ENCODE data around the gene SLC14A1. TPM values are rescaled to one million over a fixed set of nuclear protein-coding genes. Genes with fewer than 3 reads are reported as not detected.

SLC14A1 gene
- total and polyA plus RNA-seq, 10 of the 15 experiments (the other 5 are each of a cell fraction or from before 2014, with no cell fraction given), result 0.06 to 0.67 (median 0.10) TPM; not detected in 2

DNA sequence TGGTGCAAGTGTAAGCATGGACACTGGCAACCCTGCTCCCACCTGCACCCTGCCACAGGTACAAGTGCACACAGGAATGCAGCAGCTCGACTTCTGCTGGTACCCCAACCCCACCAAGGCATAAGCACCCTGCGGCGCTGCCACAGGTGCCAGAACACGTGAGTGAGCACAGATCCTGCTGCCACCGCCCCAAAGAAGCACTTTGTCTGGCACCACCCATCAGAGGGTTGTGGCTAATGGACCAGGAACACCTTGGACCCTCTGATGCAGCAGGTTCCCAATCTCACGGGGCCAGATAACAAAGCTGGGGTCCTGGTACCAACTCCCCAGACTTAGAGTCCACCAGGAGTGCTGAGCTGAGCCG, 32.2 kb upstream of the SLC14A1 start (continued):
- TF ChIP-seq CBX3 (IDR thresholded peaks at IDR 0.05; ENCODE audit: borderline replicate concordance, low read depth), result no peak
- TF ChIP-seq, protein P1, sequence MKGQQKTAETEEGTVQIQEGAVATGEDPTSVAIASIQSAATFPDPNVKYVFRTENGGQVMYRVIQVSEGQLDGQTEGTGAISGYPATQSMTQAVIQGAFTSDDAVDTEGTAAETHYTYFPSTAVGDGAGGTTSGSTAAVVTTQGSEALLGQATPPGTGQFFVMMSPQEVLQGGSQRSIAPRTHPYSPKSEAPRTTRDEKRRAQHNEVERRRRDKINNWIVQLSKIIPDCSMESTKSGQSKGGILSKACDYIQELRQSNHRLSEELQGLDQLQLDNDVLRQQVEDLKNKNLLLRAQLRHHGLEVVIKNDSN (IDR thresholded peaks at IDR 0.05; ENCODE audit: borderline replicate concordance, extremely low read length, insufficient read depth, low read depth, low read length), result no peak

- no peak for TF ChIP-seq JUND (IDR thresholded peaks at IDR 0.05; ENCODE audit: low read depth, low read length)
- BruUV-seq (replicated peaks), result no TSS peak
- RAD21 ChIA-PET (ENCODE audit: unreplicated experiment), result no interaction called here
Measured at GRCh38 chr18:45702708-45703265, 21.2 kb upstream of the SLC14A1 start.

GRCh38 chr18:45708831-45709230, 15.2 kb upstream of the SLC14A1 start:
- intact Hi-C loops (cut with micrococcal nuclease; ENCODE audit: unreplicated experiment), result no loop called here

More at GRCh38 chr18:45702708-45703265, 21.2 kb upstream of the SLC14A1 start:
- Histone ChIP-seq H3K36me3 (ENCODE audit: control insufficient read depth in 2 of 2, insufficient read depth in 2 of 2, low read length in 1 of 2) (no peaks in the 10 kb centered on the region), H3K9ac (ENCODE audit: control insufficient read depth, insufficient read depth, low read length) (no peak overlapping the region), H3K4me1 (ENCODE audit: control insufficient read depth, insufficient read depth, low read length) (no peaks in the 10 kb centered on the region), H3K4me2 (ENCODE audit: control insufficient read depth, insufficient read depth) (no peak overlapping the region), H2AFZ (ENCODE audit: control insufficient read depth, low read depth, low read length) (no peak overlapping the region), H3K4me3 (no peak overlapping the region), H3K9me3 (replicated peaks; ENCODE audit: control insufficient read depth, insufficient read depth, low read length) (peaks cover 5% of the 10 kb centered on the region; the same call in 2 of the 3 replicates), H3K27me3 (replicated peaks in 1 of 2; ENCODE audit: control insufficient read depth in 2 of 2, insufficient read depth in 2 of 2, low read length in 1 of 2) (no peaks in the 10 kb centered on the region), H3K79me2 (ENCODE audit: control insufficient read depth, insufficient read depth, low read length) (no peaks in the 10 kb centered on the region), H3K27ac (ENCODE audit: control insufficient read depth, insufficient read depth) (no peak overlapping the region), H4K20me1 (ENCODE audit: control insufficient read depth, insufficient read depth) (no peaks in the 10 kb centered on the region)
- FAIRE-seq, result no peak
- DNase-seq (ENCODE audit: low read depth, low spot score), result no peak
- POLR2A ChIA-PET, result no interaction called here
- SMC1A ChIA-PET (ENCODE audit: uncharacterized antibody, unreplicated experiment), result no interaction called here
- in situ Hi-C loops (cut with MboI), result no loop called here
- WGBS (ENCODE audit: insufficient coverage, insufficient replicate concordance, low lambda C conversion rate, missing lambda C conversion rate), result 44% methylated on average over 1 of the region's 1 CpG
- ATAC-seq, result no peak
- CTCF ChIA-PET, result no interaction called here
- intact Hi-C loops (cut with micrococcal nuclease; ENCODE audit: unreplicated experiment), result no loop called here

More at GRCh38 chr18:45708831-45709230, 15.2 kb upstream of the SLC14A1 start:
- H3K27ac ChIP-seq (ENCODE audit: control insufficient read depth, insufficient read depth), result no peak overlapping the region
- ChIA-PET RAD21 (ENCODE audit: unreplicated experiment) (no interaction called here), POLR2A (no interaction called here), CTCF (interaction anchor here (1.8 kb wide), 1 partner anchor 16 kb away, joined by 3 read pairs; no protein-coding TSS in a partner anchor), SMC1A (ENCODE audit: uncharacterized antibody, unreplicated experiment) (interaction anchor here (1.2 kb wide), 1 partner anchor 42 kb away, joined by 3 read pairs; no protein-coding TSS in a partner anchor)
- H2AFZ ChIP-seq (ENCODE audit: control insufficient read depth, low read depth, low read length), result no peak overlapping the region
- H3K4me3 ChIP-seq, result no peak overlapping the region
- TF ChIP-seq MAX (IDR thresholded peaks at IDR 0.05; ENCODE audit: low read depth, low read length), result no peak
- no peak for TF ChIP-seq SUZ12 (IDR thresholded peaks at IDR 0.05; ENCODE audit: unreplicated experiment)
- TF ChIP-seq IRF4 (IDR thresholded peaks at IDR 0.05; ENCODE audit: low read depth, low read length), result no peak
- TF ChIP-seq YBX1 (IDR thresholded peaks at IDR 0.05), result no peak
- H3K36me3 ChIP-seq (ENCODE audit: control insufficient read depth in 2 of 2, insufficient read depth in 2 of 2, low read length in 1 of 2), result no peaks in the 10 kb centered on the region
- FAIRE-seq, result no peak
- H3K4me2 ChIP-seq (ENCODE audit: control insufficient read depth, insufficient read depth), result no peak overlapping the region
- no peaks in the 10 kb centered on the region for H3K27me3 ChIP-seq (replicated peaks in 1 of 2; ENCODE audit: control insufficient read depth in 2 of 2, insufficient read depth in 2 of 2, low read length in 1 of 2)
- no peak for ATAC-seq
- no peaks in the 10 kb centered on the region for H3K79me2 ChIP-seq (ENCODE audit: control insufficient read depth, insufficient read depth, low read length)
- H3K4me1 ChIP-seq (ENCODE audit: control insufficient read depth, insufficient read depth, low read length), result no peaks in the 10 kb centered on the region
- in situ Hi-C loops (cut with MboI), result no loop called here
- peaks cover 5% of the 10 kb centered on the region; the same call in 1 of the 3 replicates for H3K9me3 ChIP-seq (replicated peaks; ENCODE audit: control insufficient read depth, insufficient read depth, low read length)
- WGBS (ENCODE audit: insufficient coverage, insufficient replicate concordance, low lambda C conversion rate, missing lambda C conversion rate), result 50% methylated on average over 4 of the region's 4 CpGs
- DNase-seq (ENCODE audit: low read depth, low spot score), result no peak
- no TSS peak for BruUV-seq (replicated peaks)
- H3K9ac ChIP-seq (ENCODE audit: control insufficient read depth, insufficient read depth, low read length), result no peak overlapping the region
- no peaks in the 10 kb centered on the region for H4K20me1 ChIP-seq (ENCODE audit: control insufficient read depth, insufficient read depth)
